Measurements from ENCODE around the gene HMCN1.

HMCN1 gene

GRCh38 chr1:185853739-185854138, 119.5 kb downstream of the HMCN1 start:
- TF ChIP-seq TOX (CRISPR knock-in tag; IDR thresholded peaks at IDR 0.05; ENCODE audit: borderline replicate concordance), result 0 out of 2 replicates have a peak, but pooled peaks have one; percentile 18
- no peak for TF ChIP-seq ZC3H10 (CRISPR knock-in tag; IDR thresholded peaks at IDR 0.05)
- no peak for TF ChIP-seq PPARA (CRISPR knock-in tag; IDR thresholded peaks at IDR 0.05; ENCODE audit: borderline replicate concordance)
- peak; percentile 66 for ATAC-seq

- no peak for TF ChIP-seq CREB5 (CRISPR knock-in tag; IDR thresholded peaks at IDR 0.05; ENCODE audit: low read depth)
- TF ChIP-seq ESRRG (CRISPR knock-in tag; IDR thresholded peaks at IDR 0.05), result no peak
- no peak for TF ChIP-seq SNAI2 (CRISPR knock-in tag; IDR thresholded peaks at IDR 0.05)
- TF ChIP-seq ZFP3 (CRISPR knock-in tag; IDR thresholded peaks at IDR 0.05), result no peak
- TF ChIP-seq ARNTL (CRISPR knock-in tag; IDR thresholded peaks at IDR 0.05; ENCODE audit: borderline replicate concordance, low read depth), result no peak
- TF ChIP-seq BACH2 (CRISPR knock-in tag; IDR thresholded peaks at IDR 0.05; ENCODE audit: borderline replicate concordance), result no peak
- TF ChIP-seq PPARA (CRISPR knock-in tag; IDR thresholded peaks at IDR 0.05; ENCODE audit: borderline replicate concordance), result no peak
- TF ChIP-seq ZNF70 (CRISPR knock-in tag; IDR thresholded peaks at IDR 0.05), result no peak
- TF ChIP-seq ZC3H10 (CRISPR knock-in tag; IDR thresholded peaks at IDR 0.05), result no peak
- no peak for TF ChIP-seq GLIS3 (CRISPR knock-in tag; IDR thresholded peaks at IDR 0.05)
- no peak for TF ChIP-seq PATZ1 (CRISPR knock-in tag; IDR thresholded peaks at IDR 0.05; ENCODE audit: borderline replicate concordance)
- no peak for TF ChIP-seq TSHZ2 (CRISPR knock-in tag; IDR thresholded peaks at IDR 0.05)
- no peak for TF ChIP-seq OSR1 (CRISPR knock-in tag; IDR thresholded peaks at IDR 0.05)
- no peak for TF ChIP-seq TCF4 (CRISPR knock-in tag; IDR thresholded peaks at IDR 0.05; ENCODE audit: borderline replicate concordance)
- TF ChIP-seq POU6F1 (CRISPR knock-in tag; IDR thresholded peaks at IDR 0.05; ENCODE audit: borderline replicate concordance, low read depth), result no peak
- TF ChIP-seq TOX (CRISPR knock-in tag; IDR thresholded peaks at IDR 0.05; ENCODE audit: borderline replicate concordance), result no peak
- TF ChIP-seq CSDC2 (CRISPR knock-in tag; IDR thresholded peaks at IDR 0.05), result no peak
- TF ChIP-seq ISL1 (CRISPR knock-in tag; IDR thresholded peaks at IDR 0.05), result no peak
- TF ChIP-seq ZNF8 (CRISPR knock-in tag; IDR thresholded peaks at IDR 0.05), result no peak
- ATAC-seq, result no peak
Observed at GRCh38 chr1:185856482-185856881, 122.3 kb downstream of the HMCN1 start.

- peak; percentile 18 for ATAC-seq
- TF ChIP-seq RARB (CRISPR knock-in tag; IDR thresholded peaks at IDR 0.05) (no peak), ZFP3 (CRISPR knock-in tag; IDR thresholded peaks at IDR 0.05) (no peak), ZFP30 (CRISPR knock-in tag; IDR thresholded peaks at IDR 0.05) (no peak), TOX (CRISPR knock-in tag; IDR thresholded peaks at IDR 0.05; ENCODE audit: borderline replicate concordance) (no peak), ZNF565 (CRISPR knock-in tag; conservative IDR thresholded peaks at IDR 0.05; ENCODE audit: low read depth) (no peak), SNAI2 (CRISPR knock-in tag; IDR thresholded peaks at IDR 0.05) (no peak), ARNTL (CRISPR knock-in tag; IDR thresholded peaks at IDR 0.05; ENCODE audit: borderline replicate concordance, low read depth) (no peak), ZNF70 (CRISPR knock-in tag; IDR thresholded peaks at IDR 0.05) (no peak), POU6F1 (CRISPR knock-in tag; IDR thresholded peaks at IDR 0.05; ENCODE audit: borderline replicate concordance, low read depth) (no peak)
Observed at GRCh38 chr1:185857442-185857841, 123.3 kb downstream of the HMCN1 start.
